HCT116 (cell line): ENCODE results near the gene DACT3. TPM values are rescaled to one million over a fixed set of nuclear protein-coding genes. Genes with fewer than 3 reads are reported as not detected.

Source experiments
- ATAC-seq: fragments of 200-7000 bp; cut with Tn5 transposase; 2 replicates; pipeline ENCODE4 v1.9.1; 2020; ENCODE audit warnings: mild to moderate bottlenecking, moderate library complexity
- BruUV-seq: library from RNA; stranded (reverse); fragments of 400-500 nt; replicated peaks from 2 replicates; lab custom pipeline; 2021; lab: Mats Ljungman, UMichigan
- CTCF ChIA-PET: fragments of 300-600 bp; sonication (Branson Sonifier 250); formaldehyde crosslinking; loops from one replicate; lab custom pipeline; 2021; ENCODE audit warnings: antibody characterized with exemption; lab: Charles Lee
- POLR2A ChIA-PET: fragments of 300-600, 350-600 bp; sonication (Branson Sonifier 250); formaldehyde crosslinking; loops from one replicate; lab custom pipeline; 2021; ENCODE audit warnings: antibody characterized with exemption; lab: Charles Lee
- RAD21 ChIA-PET, 2 experiments: fragments of 300-600 bp; sonication (Branson Sonifier 250); formaldehyde crosslinking; loops; one replicate each; lab custom pipeline; 2023; ENCODE audit warnings: low total read pairs in 2 of 2; ENCODE audit not compliant: uncharacterized antibody in 2 of 2, unreplicated experiment in 2 of 2, low non-redundant PET in 1 of 2; lab: Charles Lee
- DNase-seq: peaks from one replicate; pipeline ENCODE4 v3.0.0-alpha.2; 2010; ENCODE audit warnings: low read depth, low spot score
- H2AFZ ChIP-seq: fragments of 200-600 bp; shearing (Covaris generic), sonication (generic); 2 replicates; pipeline ENCODE4 v1.6.1; 2017; ENCODE audit warnings: low read depth, mixed run types, mixed read lengths, antibody characterized with exemption, low read length; ENCODE audit not compliant: poor library complexity, severe bottlenecking
- H3K27ac ChIP-seq: 2 replicates; pipeline ENCODE4 v1.5.1; 2012; ENCODE audit warnings: low read depth, low read length
- H3K27me3 ChIP-seq: fragments of 200-600 bp; sonication (generic); 2 replicates; pipeline ENCODE4 v1.6.1; 2016; ENCODE audit warnings: mixed run types, low read length, mixed read lengths; ENCODE audit not compliant: insufficient read depth
- H3K36me3 ChIP-seq, 2 experiments: fragments of 200-500 bp in 1 of 2; fragments of 200-600 bp in 1 of 2; sonication (Bioruptor generic) in 1 of 2; sonication (generic) in 1 of 2; 2 replicates each; pipeline versions ENCODE4 v1.5.1 to v1.6.1; 2014 to 2016; ENCODE audit warnings: low read length in 2 of 2, inconsistent platforms in 1 of 2, mixed read lengths in 1 of 2, mixed run types in 1 of 2; ENCODE audit not compliant: insufficient read depth in 2 of 2, control insufficient read depth in 1 of 2
- H3K4me1 ChIP-seq, 2 experiments: fragments of 200-600 bp in 1 of 2; sonication (generic) in 1 of 2; 2 replicates each; pipeline versions ENCODE4 v1.5.1 to v1.6.1; 2012 to 2017; ENCODE audit warnings: low read length in 2 of 2, inconsistent platforms in 1 of 2, mild to moderate bottlenecking in 1 of 2, mixed read lengths in 1 of 2, mixed run types in 1 of 2, moderate library complexity in 1 of 2; ENCODE audit not compliant: insufficient read depth in 2 of 2, control insufficient read depth in 1 of 2
- H3K4me2 ChIP-seq: fragments of 200-600 bp; sonication (generic); 2 replicates; pipeline ENCODE4 v1.6.1; 2017; ENCODE audit warnings: mixed run types, low read length, mixed read lengths
- H3K4me3 ChIP-seq, 2 experiments: fragments of 200-600 bp in 1 of 2; sonication (generic) in 1 of 2; replicated peaks in 1 of 2; 2 replicates each; pipeline ENCODE4 v1.5.1; 2011 to 2016; ENCODE audit warnings: low read length in 2 of 2, control low read depth in 1 of 2, low read depth in 1 of 2, mild to moderate bottlenecking in 1 of 2, mixed read lengths in 1 of 2, mixed run types in 1 of 2
- H3K79me2 ChIP-seq: fragments of 200-600 bp; sonication (generic); 2 replicates; pipeline ENCODE4 v1.6.1; 2017; ENCODE audit warnings: mild to moderate bottlenecking, mixed run types, low read length, moderate library complexity, mixed read lengths; ENCODE audit not compliant: insufficient read depth
- H3K9ac ChIP-seq: fragments of 200-600 bp; sonication (generic); 2 replicates; pipeline ENCODE4 v1.6.1; 2016; ENCODE audit warnings: low read length, mixed read lengths
- H3K9me2 ChIP-seq: fragments of 200-600 bp; sonication (generic), shearing (Covaris generic); 2 replicates; pipeline ENCODE4 v1.6.1; 2017; ENCODE audit warnings: mixed run types, mild to moderate bottlenecking, moderate library complexity; ENCODE audit not compliant: insufficient read depth
- H3K9me3 ChIP-seq, 2 experiments: fragments of 200-500 bp in 1 of 2; fragments of 200-600 bp in 1 of 2; sonication (Bioruptor generic) in 1 of 2; sonication (generic) in 1 of 2; 2 replicates each; pipeline ENCODE4 v1.6.1; 2014 to 2017; ENCODE audit warnings: low read length in 2 of 2, mixed read lengths in 2 of 2, inconsistent platforms in 1 of 2, low read depth in 1 of 2, mild to moderate bottlenecking in 1 of 2, mixed run types in 1 of 2, moderate library complexity in 1 of 2; ENCODE audit not compliant: control insufficient read depth in 1 of 2, insufficient read depth in 1 of 2
- H4K20me1 ChIP-seq: fragments of 200-600 bp; sonication (generic), shearing (Covaris generic); 2 replicates; pipeline ENCODE4 v1.6.1; 2017; ENCODE audit warnings: mixed run types, mild to moderate bottlenecking, moderate library complexity; ENCODE audit not compliant: insufficient read depth
- ATF3 ChIP-seq: IDR thresholded peaks from 2 replicates; pipeline ENCODE4 v1.6.1; 2012
- CBX3 ChIP-seq: IDR thresholded peaks from 2 replicates; pipeline ENCODE4 v1.6.1; 2012; ENCODE audit warnings: low read depth
- CEBPB ChIP-seq: IDR thresholded peaks from 2 replicates; pipeline ENCODE4 v1.6.1; 2012; ENCODE audit warnings: low read depth
- EGR1 ChIP-seq: IDR thresholded peaks from 2 replicates; pipeline ENCODE4 v1.6.1; 2012; ENCODE audit warnings: low read depth
- ELF1 ChIP-seq: IDR thresholded peaks from 2 replicates; pipeline ENCODE4 v1.6.1; 2012; ENCODE audit warnings: low read depth, borderline replicate concordance
- EZH2 ChIP-seq: fragments of 200-600 bp; sonication (generic); IDR thresholded peaks from 2 replicates; pipeline ENCODE4 v1.6.1; 2017; ENCODE audit warnings: antibody characterized with exemption, mixed run types
- EZH2phosphoT487 ChIP-seq: fragments of 200-600 bp; IDR thresholded peaks from 2 replicates; pipeline ENCODE4 v1.6.1; 2018; ENCODE audit warnings: antibody characterized with exemption, borderline replicate concordance
- JUND ChIP-seq: IDR thresholded peaks from 2 replicates; pipeline ENCODE4 v1.6.1; 2012
- POLR2A ChIP-seq: IDR thresholded peaks from 2 replicates; pipeline ENCODE4 v1.7.0; 2011; ENCODE audit warnings: borderline replicate concordance; ENCODE audit not compliant: insufficient read depth, insufficient read length; ENCODE audit errors: extremely low read depth
- POLR2AphosphoS5 ChIP-seq: IDR thresholded peaks from 2 replicates; pipeline ENCODE4 v1.6.1; 2011; ENCODE audit warnings: mild to moderate bottlenecking, low read depth, low read length, moderate library complexity
- RAD21 ChIP-seq: IDR thresholded peaks from 2 replicates; pipeline ENCODE4 v1.6.1; 2012; ENCODE audit warnings: low read depth, mild to moderate bottlenecking
- REST ChIP-seq: IDR thresholded peaks from 2 replicates; pipeline ENCODE4 v1.6.1; 2012; ENCODE audit warnings: low read depth
- SIN3A ChIP-seq: IDR thresholded peaks from 2 replicates; pipeline ENCODE4 v1.6.1; 2012; ENCODE audit warnings: low read depth
- SP1 ChIP-seq: IDR thresholded peaks from 2 replicates; pipeline ENCODE4 v1.6.1; 2012; ENCODE audit warnings: low read depth
- SRF ChIP-seq: IDR thresholded peaks from 2 replicates; pipeline ENCODE4 v1.6.1; 2012; ENCODE audit warnings: low read depth
- TCF7L2 ChIP-seq: IDR thresholded peaks from 2 replicates; pipeline ENCODE4 v1.7.0; 2011; ENCODE audit warnings: borderline replicate concordance, inconsistent platforms; ENCODE audit not compliant: insufficient read depth, insufficient read length; ENCODE audit errors: extremely low read depth
- YY1 ChIP-seq: IDR thresholded peaks from 2 replicates; pipeline ENCODE4 v1.6.1; 2011; ENCODE audit warnings: low read length, low read depth, moderate library complexity, mild to moderate bottlenecking; ENCODE audit not compliant: insufficient replicate concordance; ENCODE audit errors: extremely low read depth
- ZFX ChIP-seq: fragments of 450-650 bp; IDR thresholded peaks from 2 replicates; pipeline ENCODE4 v1.6.1; 2017
- intact Hi-C: fragments of 100-400 bp; cut with micrococcal nuclease; formaldehyde crosslinking; loops from 2 replicates; pipeline ENCODE4 v1.10.0; 2022
- total RNA-seq: library from RNA; stranded (reverse); gene quantifications from one replicate; pipeline ENCODE4 v1.2.1, GENCODE V29; 2021; ENCODE audit not compliant: unreplicated experiment
- TF ChIP-seq, protein P1 (sequence below): IDR thresholded peaks from 2 replicates; pipeline ENCODE4 v1.6.1; 2011; ENCODE audit warnings: mild to moderate bottlenecking, low read length, moderate library complexity; ENCODE audit not compliant: insufficient replicate concordance; ENCODE audit errors: extremely low read depth

The DACT3 gene
- total RNA-seq, 1 experiment from 2014 or later = 2.0 TPM

GRCh38 chr19:46604781-46605355, 56.1 kb downstream of the DACT3 start:
- H3K9me3 ChIP-seq = no peaks in the 10 kb centered on the region
- H3K4me3 ChIP-seq = no peak overlapping the region
- no peaks in the 10 kb centered on the region for H4K20me1 ChIP-seq
- ChIA-PET RAD21 (no interaction called here), POLR2A (no interaction called here)
- no peak overlapping the region for H3K9ac ChIP-seq
- peaks cover 14 to 24% of the 10 kb centered on the region in 2 experiments for H3K4me1 ChIP-seq
- no TSS peak for BruUV-seq
- no peak overlapping the region for H3K4me2 ChIP-seq
- no peak overlapping the region for H2AFZ ChIP-seq
- no peak for DNase-seq
- no peak for TF ChIP-seq ZFX
- TF ChIP-seq SRF = no peak
- no peak for TF ChIP-seq ATF3
- TF ChIP-seq EGR1 = no peak
- no peak for TF ChIP-seq ELF1
- no peak for TF ChIP-seq POLR2A
- no peak for TF ChIP-seq REST
- no peak for TF ChIP-seq EZH2
- TF ChIP-seq, protein P1, sequence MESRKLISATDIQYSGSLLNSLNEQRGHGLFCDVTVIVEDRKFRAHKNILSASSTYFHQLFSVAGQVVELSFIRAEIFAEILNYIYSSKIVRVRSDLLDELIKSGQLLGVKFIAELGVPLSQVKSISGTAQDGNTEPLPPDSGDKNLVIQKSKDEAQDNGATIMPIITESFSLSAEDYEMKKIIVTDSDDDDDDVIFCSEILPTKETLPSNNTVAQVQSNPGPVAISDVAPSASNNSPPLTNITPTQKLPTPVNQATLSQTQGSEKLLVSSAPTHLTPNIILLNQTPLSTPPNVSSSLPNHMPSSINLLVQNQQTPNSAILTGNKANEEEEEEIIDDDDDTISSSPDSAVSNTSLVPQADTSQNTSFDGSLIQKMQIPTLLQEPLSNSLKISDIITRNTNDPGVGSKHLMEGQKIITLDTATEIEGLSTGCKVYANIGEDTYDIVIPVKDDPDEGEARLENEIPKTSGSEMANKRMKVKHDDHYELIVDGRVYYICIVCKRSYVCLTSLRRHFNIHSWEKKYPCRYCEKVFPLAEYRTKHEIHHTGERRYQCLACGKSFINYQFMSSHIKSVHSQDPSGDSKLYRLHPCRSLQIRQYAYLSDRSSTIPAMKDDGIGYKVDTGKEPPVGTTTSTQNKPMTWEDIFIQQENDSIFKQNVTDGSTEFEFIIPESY = no peak
- TF ChIP-seq JUND = no peak
- no peak for TF ChIP-seq RAD21
- no peak for TF ChIP-seq SP1
- TF ChIP-seq EZH2phosphoT487 = no peak
- no peak for TF ChIP-seq YY1
- TF ChIP-seq CBX3 = no peak
- no peak for TF ChIP-seq SIN3A
- TF ChIP-seq TCF7L2 = no peak
- no peak for TF ChIP-seq POLR2AphosphoS5
- TF ChIP-seq CEBPB = no peak
- TF ChIP-seq, all 23 proteins: peak for 0
- Histone ChIP-seq H3K36me3 (peaks cover 36 to 37% of the 10 kb centered on the region in 2 experiments), H3K9me2 (no peaks in the 10 kb centered on the region), H3K27ac (no peak overlapping the region), H3K79me2 (peaks cover 63% of the 10 kb centered on the region), H3K27me3 (no peaks in the 10 kb centered on the region)
- no peak for ATAC-seq
- intact Hi-C loops = no loop called here
- CTCF ChIA-PET = interaction anchor here (1.0 to 2.4 kb wide), 2 partner anchors 9 to 57 kb away, joined by 3 to 8 read pairs; no protein-coding TSS in a partner anchor
